K562 (cell line): ENCODE data around the gene SETD5.

Experiments used
- CREM ChIP-seq: IDR thresholded peaks from 2 replicates; pipeline ENCODE4 v1.6.1; 2014; ENCODE audit warnings: antibody characterized with exemption, low read depth
- ZC3H4 ChIP-seq: sonication (generic); formaldehyde crosslinking; IDR thresholded peaks from 2 replicates; pipeline ENCODE4 v1.9.0; 2021; ENCODE audit warnings: missing genetic modification reagents, borderline replicate concordance
- ZSCAN29 ChIP-seq: fragments of 450-650 bp; IDR thresholded peaks from 2 replicates; pipeline ENCODE4 v1.6.1; 2017
- TF ChIP-seq, protein P1 (sequence below), 3 experiments: fragments of 200-800 bp in 1 of 3; fragments of 250-450 bp in 1 of 3; fragments of 450-650 bp in 1 of 3; sonication (Bioruptor Pico) in 1 of 3; sonication (Bioruptor generic) in 1 of 3; formaldehyde crosslinking in 1 of 3; IDR thresholded peaks; 2 replicates each; pipeline versions ENCODE4 v1.6.1 to v1.8.0; 2016 to 2022; ENCODE audit warnings: mild to moderate bottlenecking in 2 of 3, missing genetic modification characterization in 2 of 3, missing compliant biosample characterization in 1 of 3, moderate library complexity in 1 of 3

DNA sequence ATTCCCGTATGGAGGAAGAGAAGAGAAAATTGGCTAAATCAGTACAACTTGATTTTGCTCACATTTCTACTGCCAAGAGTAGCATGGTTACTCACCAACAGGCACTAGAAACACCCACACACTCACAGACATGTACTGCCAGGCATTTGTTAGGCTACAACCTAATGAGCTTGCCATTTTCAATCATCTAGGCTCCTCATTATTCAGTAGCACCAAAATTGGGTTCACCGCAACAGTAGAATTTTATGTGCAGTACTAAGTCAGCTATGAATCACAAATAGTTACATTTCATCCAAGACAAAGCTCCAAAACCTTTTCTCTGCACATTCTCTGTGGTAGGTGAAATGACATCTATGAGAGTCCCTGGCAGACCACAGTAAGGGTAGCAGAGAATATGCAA lies 49.5 kb upstream of the SETD5 start:
- TF ChIP-seq ZSCAN29 (no peak), ZC3H4 (no peak), CREM (no peak)
- TF ChIP-seq, protein P1, sequence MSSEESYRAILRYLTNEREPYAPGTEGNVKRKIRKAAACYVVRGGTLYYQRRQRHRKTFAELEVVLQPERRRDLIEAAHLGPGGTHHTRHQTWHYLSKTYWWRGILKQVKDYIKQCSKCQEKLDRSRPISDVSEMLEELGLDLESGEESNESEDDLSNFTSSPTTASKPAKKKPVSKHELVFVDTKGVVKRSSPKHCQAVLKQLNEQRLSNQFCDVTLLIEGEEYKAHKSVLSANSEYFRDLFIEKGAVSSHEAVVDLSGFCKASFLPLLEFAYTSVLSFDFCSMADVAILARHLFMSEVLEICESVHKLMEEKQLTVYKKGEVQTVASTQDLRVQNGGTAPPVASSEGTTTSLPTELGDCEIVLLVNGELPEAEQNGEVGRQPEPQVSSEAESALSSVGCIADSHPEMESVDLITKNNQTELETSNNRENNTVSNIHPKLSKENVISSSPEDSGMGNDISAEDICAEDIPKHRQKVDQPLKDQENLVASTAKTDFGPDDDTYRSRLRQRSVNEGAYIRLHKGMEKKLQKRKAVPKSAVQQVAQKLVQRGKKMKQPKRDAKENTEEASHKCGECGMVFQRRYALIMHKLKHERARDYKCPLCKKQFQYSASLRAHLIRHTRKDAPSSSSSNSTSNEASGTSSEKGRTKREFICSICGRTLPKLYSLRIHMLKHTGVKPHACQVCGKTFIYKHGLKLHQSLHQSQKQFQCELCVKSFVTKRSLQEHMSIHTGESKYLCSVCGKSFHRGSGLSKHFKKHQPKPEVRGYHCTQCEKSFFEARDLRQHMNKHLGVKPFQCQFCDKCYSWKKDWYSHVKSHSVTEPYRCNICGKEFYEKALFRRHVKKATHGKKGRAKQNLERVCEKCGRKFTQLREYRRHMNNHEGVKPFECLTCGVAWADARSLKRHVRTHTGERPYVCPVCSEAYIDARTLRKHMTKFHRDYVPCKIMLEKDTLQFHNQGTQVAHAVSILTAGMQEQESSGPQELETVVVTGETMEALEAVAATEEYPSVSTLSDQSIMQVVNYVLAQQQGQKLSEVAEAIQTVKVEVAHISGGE (CRISPR knock-in tag; IDR thresholded peaks at IDR 0.05) = no peak
